Caco-2 (cell line): ENCODE measurements around the gene OTUD4. TPM values are rescaled to one million over a fixed set of nuclear protein-coding genes. Genes with fewer than 3 reads are reported as not detected.
A peak's percentile ranks its signal among the peaks of the same experiment; 100 is the strongest.

Experiments used
- BruUV-seq: library from RNA; stranded (reverse); fragments of 400-500 nt; replicated peaks from 2 replicates; lab custom pipeline; 2021; lab: Mats Ljungman, UMichigan
- CTCF ChIA-PET: fragments of 300-600 bp; sonication (Branson Sonifier 250); formaldehyde crosslinking; loops from one replicate; lab custom pipeline; 2022; ENCODE audit warnings: antibody characterized with exemption; lab: Charles Lee
- POLR2A ChIA-PET: fragments of 300-600 bp; sonication (Branson Sonifier 250); formaldehyde crosslinking; loops from one replicate; lab custom pipeline; 2022; ENCODE audit warnings: antibody characterized with exemption; lab: Charles Lee
- DNase-seq, 2 experiments: peaks; one replicate each; pipeline versions ENCODE4 v3.0.0 to v3.0.0-alpha.2; 2020 to 2022
- H3K27me3 ChIP-seq: replicated peaks from 2 replicates; pipeline ENCODE4 v1.6.0; 2011; ENCODE audit warnings: low read length; ENCODE audit not compliant: control insufficient read depth, insufficient read depth
- H3K36me3 ChIP-seq: 2 replicates; pipeline ENCODE4 v1.5.1; 2011; ENCODE audit warnings: low read length; ENCODE audit not compliant: control insufficient read depth, insufficient read depth
- H3K4me1 ChIP-seq: fragments of 250-450 bp; sonication (Bioruptor Pico); 2 replicates; pipeline ENCODE4 v1.5.1; 2020; ENCODE audit warnings: mild to moderate bottlenecking
- H3K4me3 ChIP-seq: 2 replicates; pipeline ENCODE4 v1.5.1; 2011; ENCODE audit warnings: low read depth, mild to moderate bottlenecking, control low read depth, low read length
- H3K9me3 ChIP-seq: fragments of 250-450 bp; sonication (Bioruptor Pico); 2 replicates; pipeline ENCODE4 v1.5.1; 2020; ENCODE audit warnings: mild to moderate bottlenecking, moderate library complexity
- H3K27ac Mint-ChIP-seq: one replicate; pipeline ENCODE4 v1.8.0; 2022; ENCODE audit warnings: mixed read lengths; ENCODE audit not compliant: unreplicated experiment
- H3K27me3 Mint-ChIP-seq: one replicate; pipeline ENCODE4 v1.8.0; 2022; ENCODE audit warnings: mixed read lengths; ENCODE audit not compliant: insufficient read depth, unreplicated experiment
- H3K36me3 Mint-ChIP-seq: one replicate; pipeline ENCODE4 v1.8.0; 2022; ENCODE audit warnings: mild to moderate bottlenecking, mixed read lengths; ENCODE audit not compliant: insufficient read depth, unreplicated experiment
- H3K4me1 Mint-ChIP-seq: one replicate; pipeline ENCODE4 v1.8.0; 2022; ENCODE audit warnings: low read depth, mixed read lengths; ENCODE audit not compliant: unreplicated experiment
- H3K4me3 Mint-ChIP-seq: one replicate; pipeline ENCODE4 v1.8.0; 2022; ENCODE audit warnings: mild to moderate bottlenecking, moderate library complexity, mixed read lengths; ENCODE audit not compliant: unreplicated experiment
- H3K9me3 Mint-ChIP-seq: one replicate; pipeline ENCODE4 v1.8.0; 2022; ENCODE audit warnings: mixed read lengths; ENCODE audit not compliant: unreplicated experiment
- CTCF ChIP-seq, 2 experiments: fragments of 200-600 bp in 1 of 2; IDR thresholded peaks; 1 replicate in 1 of 2; 2 replicates in 1 of 2; pipeline versions ENCODE4 v1.5.1 to v1.8.0; 2011 to 2022; ENCODE audit warnings: antibody characterized with exemption in 1 of 2, control low read depth in 1 of 2, inconsistent platforms in 1 of 2, low read depth in 1 of 2, low read length in 1 of 2, mild to moderate bottlenecking in 1 of 2, moderate library complexity in 1 of 2; ENCODE audit not compliant: insufficient read depth in 1 of 2, severe bottlenecking in 1 of 2, unreplicated experiment in 1 of 2
- intact Hi-C: fragments of 100-400 bp; cut with micrococcal nuclease; formaldehyde crosslinking; loops from one replicate; pipeline ENCODE4 v1.10.0; 2022; ENCODE audit not compliant: unreplicated experiment
- total RNA-seq: library from RNA; stranded (reverse); gene quantifications from 2 replicates; pipeline ENCODE4 v1.2.3, GENCODE V29; 2022

OTUD4 gene
- total RNA-seq, 1 experiment from 2014 or later, result 34.5 TPM

GRCh38 chr4:145154573-145154972 is 25.8 kb downstream of the OTUD4 start:
- POLR2A ChIA-PET, result no interaction called here
- peak in 1 of 2 experiments; percentile 33 for DNase-seq

GRCh38 chr4:145153904-145154298 is 26.5 kb downstream of the OTUD4 start:
- no peak overlapping the region for H3K4me3 Mint-ChIP-seq
- no peaks in the 10 kb centered on the region for H3K27me3 ChIP-seq
- no peaks in the 10 kb centered on the region for H3K36me3 ChIP-seq
- CTCF ChIA-PET, result interaction anchor here (0.6 to 1.2 kb wide), 4 partner anchors 25 to 455 kb away, joined by 3 to 4 read pairs (median 4); partner anchors contain the start of genes ABCE1 and ANAPC10
- H3K4me1 Mint-ChIP-seq, result no peaks in the 10 kb centered on the region
- peaks cover 41% of the 10 kb centered on the region for H3K36me3 Mint-ChIP-seq
- no peaks in the 10 kb centered on the region for H3K27me3 Mint-ChIP-seq
- no peaks in the 10 kb centered on the region for H3K9me3 Mint-ChIP-seq
- no peak for DNase-seq
- no peaks in the 10 kb centered on the region for H3K9me3 ChIP-seq
- no peaks in the 10 kb centered on the region for H3K4me1 ChIP-seq
- H3K27ac Mint-ChIP-seq, result no peak overlapping the region
- TF ChIP-seq CTCF (IDR thresholded peaks at IDR 0.05; ENCODE audit: insufficient read depth in 1 of 2, low read depth in 1 of 2, low read length in 1 of 2, severe bottlenecking in 1 of 2, unreplicated experiment in 1 of 2), result no peak
- H3K4me3 ChIP-seq, result no peak overlapping the region
- intact Hi-C loops, result loop anchor here (1.0 kb wide), 2 partner anchors 403 to 463 kb away; no protein-coding TSS in a partner anchor
- BruUV-seq, result no TSS peak
- POLR2A ChIA-PET, result no interaction called here

More at GRCh38 chr4:145154573-145154972, 25.8 kb downstream of the OTUD4 start:
- Histone ChIP-seq H3K36me3 (no peaks in the 10 kb centered on the region), H3K4me3 (no peak overlapping the region), H3K4me1 (no peaks in the 10 kb centered on the region), H3K27me3 (no peaks in the 10 kb centered on the region), H3K9me3 (no peaks in the 10 kb centered on the region)
- BruUV-seq, result no TSS peak
- Mint-ChIP-seq H3K4me1 (no peaks in the 10 kb centered on the region), H3K4me3 (no peak overlapping the region), H3K27me3 (no peaks in the 10 kb centered on the region), H3K36me3 (peaks cover 34% of the 10 kb centered on the region), H3K27ac (no peak overlapping the region), H3K9me3 (no peaks in the 10 kb centered on the region)
- CTCF ChIA-PET, result interaction anchor here (0.6 to 1.2 kb wide), 4 partner anchors 24 to 455 kb away, joined by 3 to 4 read pairs (median 4); partner anchors contain the start of genes ABCE1 and ANAPC10
- intact Hi-C loops, result loop anchor here (1.0 kb wide), 2 partner anchors 403 to 463 kb away; no protein-coding TSS in a partner anchor
- peak; percentile 25 to 65 for TF ChIP-seq CTCF (IDR thresholded peaks at IDR 0.05; ENCODE audit: insufficient read depth in 1 of 2, low read depth in 1 of 2, low read length in 1 of 2, severe bottlenecking in 1 of 2, unreplicated experiment in 1 of 2)

- intact Hi-C loops, result no loop called here
- H3K4me3 ChIP-seq, result no peak overlapping the region
- H3K9me3 Mint-ChIP-seq, result no peaks in the 10 kb centered on the region
- H3K4me1 Mint-ChIP-seq, result no peaks in the 10 kb centered on the region
- H3K4me1 ChIP-seq, result no peaks in the 10 kb centered on the region
- no peak for DNase-seq
- H3K36me3 Mint-ChIP-seq, result peaks cover 43% of the 10 kb centered on the region
- no peaks in the 10 kb centered on the region for H3K36me3 ChIP-seq
- no peaks in the 10 kb centered on the region for H3K9me3 ChIP-seq
- no peak overlapping the region for H3K4me3 Mint-ChIP-seq
- no peaks in the 10 kb centered on the region for H3K27me3 ChIP-seq
- ChIA-PET POLR2A (no interaction called here), CTCF (no interaction called here)
- BruUV-seq, result no TSS peak
- TF ChIP-seq CTCF (IDR thresholded peaks at IDR 0.05; ENCODE audit: insufficient read depth in 1 of 2, low read depth in 1 of 2, low read length in 1 of 2, severe bottlenecking in 1 of 2, unreplicated experiment in 1 of 2), result no peak
- no peak overlapping the region for H3K27ac Mint-ChIP-seq
- H3K27me3 Mint-ChIP-seq, result no peaks in the 10 kb centered on the region
These were observed 27.0 kb downstream of the OTUD4 start for GRCh38 chr4:145153181-145153903.
